HG03159 (cell line): ENCODE results near the gene CLEC18B.
"Not testable (repeated sequence)": the region's sequence is repeated elsewhere in the genome, so short reads cannot be mapped to it uniquely, and the experiment has no call there.

Source experiments
- ATAC-seq: cut with Tn5 transposase; IDR thresholded peaks from one replicate; pipeline ENCODE4 v1.9.1; 2021; ENCODE audit warnings: mild to moderate bottlenecking, moderate library complexity; ENCODE audit not compliant: unreplicated experiment

The CLEC18B gene

DNA sequence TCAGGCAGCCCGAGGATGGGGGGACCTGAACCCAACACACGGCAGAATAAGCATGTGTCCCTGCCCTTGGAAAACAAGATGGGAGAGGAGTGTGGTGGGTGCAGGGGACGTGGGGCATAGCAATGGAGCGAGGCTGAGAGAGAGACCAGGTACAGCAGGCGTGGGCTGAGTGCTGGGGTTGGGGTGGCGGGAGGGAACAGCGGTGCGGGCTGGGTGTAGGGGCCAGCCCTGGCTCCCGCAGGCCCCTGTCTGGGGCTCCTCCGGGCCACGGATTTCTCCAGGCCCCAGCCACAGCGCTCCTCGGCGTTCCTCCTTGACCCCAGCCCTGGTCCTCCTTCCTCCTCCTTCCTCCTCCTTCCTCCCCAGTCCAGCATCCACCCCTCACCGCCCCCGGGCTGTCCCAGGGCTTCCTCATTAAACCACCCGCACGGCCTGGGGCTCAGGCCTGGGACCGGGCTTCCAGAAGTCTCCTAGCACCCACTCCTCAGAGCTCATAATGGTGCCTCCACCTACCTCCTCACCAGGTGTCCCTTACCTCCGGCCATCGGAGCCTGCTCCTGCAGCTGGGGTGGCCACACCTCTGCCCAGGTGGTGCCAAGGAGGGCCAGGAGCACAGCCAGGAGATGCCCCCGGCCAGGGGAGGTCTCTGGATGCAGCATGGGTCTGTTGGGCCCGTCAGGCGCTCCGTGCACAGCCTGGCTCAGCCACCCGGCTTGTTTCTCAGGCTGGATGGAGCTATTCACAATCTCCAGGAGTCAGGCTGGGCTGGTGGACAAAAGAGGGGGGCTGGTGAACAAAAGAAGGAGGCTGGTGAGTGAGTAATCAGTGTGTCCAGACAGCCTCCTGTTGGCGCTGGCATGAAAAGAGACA lies at the start of gene CLEC18B:
TSS of gene CLEC18B (minus strand) at position 867 of the 870 bp plus-strand sequence. CDS start at position 659, 208 bp downstream.
- not testable (repeated sequence) for ATAC-seq

DNA sequence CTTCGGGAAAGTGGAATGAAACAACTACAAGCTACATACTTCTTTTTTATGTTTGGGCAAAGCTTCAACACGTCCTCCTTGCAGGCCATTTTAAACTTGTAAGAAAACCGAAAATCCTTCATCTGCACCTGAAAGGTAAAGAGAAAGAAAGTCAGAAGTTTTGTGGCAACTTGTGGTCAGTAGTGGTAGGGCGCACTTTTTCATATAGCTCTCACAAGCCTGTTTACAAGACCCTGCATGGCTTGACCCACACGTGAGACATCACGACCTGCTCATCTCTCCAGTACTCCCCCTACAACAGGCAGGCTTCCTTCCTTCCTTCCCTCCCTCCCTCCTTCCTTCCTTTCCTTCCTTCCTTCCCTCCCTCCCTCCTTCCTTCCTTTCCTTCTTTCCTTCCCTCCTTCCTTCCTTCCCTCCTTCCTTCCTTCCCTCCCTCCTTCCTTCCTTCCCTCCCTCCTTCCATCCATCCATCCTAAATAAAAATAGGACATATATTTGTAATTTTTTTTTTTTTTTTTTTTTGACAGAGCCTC lies 48.7 kb upstream of the CLEC18B start:
- no peak for ATAC-seq

DNA sequence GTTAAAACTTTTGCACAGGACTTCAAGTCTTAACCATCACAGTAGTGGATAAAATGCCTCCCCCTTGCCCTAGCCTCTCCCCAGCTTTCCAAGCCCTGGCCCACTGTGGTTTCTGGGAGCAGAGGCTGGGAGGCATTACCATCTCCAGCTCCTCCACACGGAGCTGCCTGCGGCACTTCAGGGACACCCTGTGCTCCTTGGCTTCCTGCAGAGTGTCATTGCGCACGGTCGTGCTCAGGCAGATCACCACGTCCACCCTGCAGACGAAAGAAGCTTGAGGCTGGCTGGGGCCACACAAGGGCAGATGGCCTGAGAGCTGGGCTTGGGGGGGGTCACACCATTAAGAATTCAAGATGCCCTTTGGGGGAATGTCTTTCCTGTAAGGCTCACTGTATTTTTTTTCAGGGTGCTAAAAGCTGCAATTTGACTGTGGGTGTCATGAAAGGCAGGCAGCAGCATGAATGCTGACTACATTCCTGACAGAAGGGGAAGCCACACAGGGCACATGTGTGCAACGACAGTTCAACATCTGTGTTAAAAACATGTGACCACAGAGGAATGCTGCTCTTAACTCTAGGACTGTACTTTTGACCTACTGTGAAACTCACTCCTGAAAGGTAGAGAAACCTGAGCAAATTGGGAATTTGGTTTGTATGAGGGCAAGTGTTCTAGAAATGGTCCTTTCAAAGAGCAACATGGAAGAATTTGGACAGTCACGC lies 47.7 kb upstream of the CLEC18B start:
- ATAC-seq = no peak

DNA sequence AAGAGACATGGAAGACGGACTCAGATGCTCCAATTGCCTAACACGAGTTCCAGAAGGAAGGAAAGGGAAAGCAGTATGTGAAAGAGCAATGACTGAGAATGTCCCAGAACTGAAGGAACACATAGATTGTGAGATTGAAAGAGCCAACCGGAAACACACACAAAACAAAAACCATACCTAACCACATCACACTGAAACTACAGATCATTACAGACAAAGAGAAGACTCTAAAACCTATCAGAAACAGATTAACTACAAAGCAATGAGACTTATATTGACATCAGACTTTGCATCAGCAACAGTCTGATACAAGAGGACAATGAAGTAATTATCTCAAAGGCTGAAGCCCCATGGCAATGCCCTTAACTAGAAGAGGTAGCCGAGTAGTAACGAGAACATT lies 45.6 kb upstream of the CLEC18B start:
- no peak for ATAC-seq

DNA sequence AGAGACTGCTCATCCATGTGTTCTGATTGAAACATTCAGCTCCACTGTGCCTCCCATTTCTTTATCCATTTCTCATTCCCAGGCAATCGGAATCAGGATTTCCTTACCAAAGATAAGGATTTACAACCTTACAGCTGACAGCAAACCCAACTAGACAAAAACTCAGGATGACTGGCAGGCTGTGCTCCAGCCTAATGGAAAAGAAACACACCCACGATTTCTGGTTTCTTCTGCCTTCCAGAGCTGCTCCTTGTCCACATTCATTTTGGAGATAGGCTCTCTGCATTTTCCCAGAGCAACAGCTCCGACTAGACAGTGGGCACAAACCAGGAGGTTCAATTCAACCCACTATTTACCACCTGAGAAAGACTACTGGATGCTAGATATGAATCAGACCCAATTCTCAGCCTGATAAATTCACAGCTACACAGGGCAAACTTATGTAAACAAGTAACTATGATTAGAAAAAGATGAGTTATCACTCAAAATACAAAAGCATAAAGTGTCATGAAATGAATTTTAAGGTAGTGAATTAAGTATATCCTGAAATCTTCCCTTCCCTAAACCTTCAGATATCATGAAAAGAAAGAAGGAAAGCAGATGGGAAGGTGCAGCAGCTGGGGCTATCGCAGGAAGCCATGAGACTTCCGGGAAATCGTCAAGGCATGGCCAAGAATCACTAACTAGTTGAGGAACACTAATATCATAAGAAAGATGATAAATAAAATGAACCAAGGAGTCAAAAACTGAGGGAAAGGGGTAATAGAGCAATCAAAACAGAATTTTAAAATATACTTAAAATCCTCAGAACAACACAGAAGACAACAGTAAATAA lies 44.8 kb upstream of the CLEC18B start:
- ATAC-seq = no peak

DNA sequence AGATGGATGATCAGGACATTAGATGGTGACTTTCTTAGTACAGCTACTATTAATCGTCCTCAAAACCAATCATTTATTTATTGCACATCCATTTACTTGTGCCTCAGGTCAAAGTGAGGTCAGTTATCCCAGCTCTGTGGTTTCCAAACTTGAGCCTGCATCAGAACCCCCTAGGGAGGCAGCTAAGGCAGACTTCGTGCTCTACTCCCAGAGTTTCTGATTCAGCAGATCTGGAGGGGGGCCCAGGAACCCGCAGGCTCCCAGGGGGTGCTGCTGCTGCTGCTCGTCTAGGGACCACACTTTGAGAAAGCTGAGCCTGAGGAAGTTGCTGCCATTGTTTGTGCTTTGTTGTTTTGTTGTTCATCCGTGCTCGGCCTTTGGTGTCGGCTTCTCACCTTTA lies 44.0 kb upstream of the CLEC18B start:
- no peak for ATAC-seq

DNA sequence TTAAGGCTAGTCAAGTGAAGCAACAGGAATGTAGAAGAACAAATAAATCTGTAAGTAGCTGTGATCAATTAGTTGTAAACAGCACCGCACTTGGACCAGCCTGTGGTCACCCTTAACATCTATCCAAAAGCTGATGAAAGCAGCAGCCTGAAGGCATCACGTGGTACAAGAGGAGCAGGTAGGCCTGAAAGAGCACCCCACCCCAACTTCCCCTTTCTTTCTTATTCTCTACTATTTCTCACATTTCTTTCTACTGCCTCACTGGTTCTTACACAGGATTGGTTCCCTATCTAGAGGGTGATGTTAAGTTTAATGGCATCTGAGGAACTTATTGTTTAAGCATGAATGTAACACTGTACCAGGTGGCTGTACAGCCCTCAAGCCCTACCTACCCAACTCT lies 42.6 kb upstream of the CLEC18B start:
- ATAC-seq = peak; percentile 60

DNA sequence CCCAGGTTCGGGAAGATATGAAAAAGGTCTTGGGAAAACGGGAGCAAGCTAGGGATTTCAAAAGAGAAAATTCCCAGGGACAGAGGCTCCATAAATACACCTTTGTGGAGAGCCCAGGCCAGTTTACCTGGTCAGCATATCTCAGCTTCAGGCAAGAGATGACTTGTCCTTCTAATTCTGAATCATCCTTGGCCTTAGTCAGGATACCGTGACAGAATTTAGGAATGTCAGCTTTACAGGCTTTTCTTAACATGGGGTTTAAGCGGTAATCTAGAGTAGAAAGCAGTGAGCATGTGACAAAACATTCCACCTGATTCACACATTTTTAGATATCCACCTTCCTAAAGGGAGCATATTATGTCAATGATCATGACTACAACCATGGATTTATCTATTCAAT lies 41.1 kb upstream of the CLEC18B start:
- ATAC-seq = no peak

DNA sequence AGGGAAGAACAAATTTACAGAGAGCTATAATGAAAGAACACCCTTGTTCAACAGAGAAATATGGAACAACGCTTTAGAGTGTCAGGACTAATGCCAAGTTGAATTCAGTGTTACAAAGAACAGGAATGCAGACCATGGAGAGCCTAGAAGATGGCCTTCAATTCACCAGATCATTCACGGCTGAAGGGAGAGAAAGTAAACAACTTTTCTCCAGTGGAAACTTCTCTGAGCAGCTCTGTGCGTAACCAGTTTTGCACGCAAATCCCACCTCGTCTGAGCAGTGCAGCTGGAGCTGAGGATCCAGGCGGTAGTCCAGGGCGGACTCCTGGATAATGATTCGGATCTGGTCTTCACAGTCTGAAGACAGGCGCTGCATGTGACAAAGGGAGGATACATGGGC lies 40.5 kb upstream of the CLEC18B start:
- ATAC-seq = no peak

DNA sequence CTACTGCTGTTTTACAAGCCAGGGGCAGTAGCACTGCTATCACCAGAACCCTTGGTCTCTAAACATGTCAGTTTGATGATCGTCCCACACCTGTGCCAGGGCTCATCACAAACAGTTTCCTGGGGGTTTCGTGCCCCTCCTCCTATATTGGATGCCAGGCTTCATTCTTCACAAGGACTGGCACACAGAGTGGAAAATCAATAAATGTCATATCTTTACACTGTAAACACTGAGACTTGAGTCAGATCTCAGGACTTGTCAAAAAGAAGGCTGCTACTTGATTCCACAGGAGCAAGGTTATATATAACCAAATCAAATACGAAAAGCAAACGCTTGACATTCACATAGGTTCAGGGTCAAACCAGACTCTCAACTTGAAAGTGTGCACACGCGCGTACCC lies 39.3 kb upstream of the CLEC18B start:
- ATAC-seq = no peak

DNA sequence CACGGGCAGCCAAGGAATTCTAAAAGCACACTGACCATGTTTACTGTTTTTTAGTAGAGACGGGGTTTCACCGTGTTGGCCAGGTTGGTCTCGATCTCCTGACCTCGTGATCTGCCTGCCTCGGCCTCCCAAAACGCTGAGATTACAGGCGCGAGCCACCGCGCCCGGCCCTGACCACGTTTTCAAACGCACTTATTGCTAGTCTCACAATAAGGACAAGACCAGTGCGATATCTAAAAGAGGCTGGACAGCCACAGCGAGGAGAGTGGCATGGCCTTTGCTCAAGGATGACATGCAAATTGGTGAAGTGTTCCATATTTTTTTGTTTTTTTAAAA lies 35.0 kb upstream of the CLEC18B start:
- no peak for ATAC-seq

DNA sequence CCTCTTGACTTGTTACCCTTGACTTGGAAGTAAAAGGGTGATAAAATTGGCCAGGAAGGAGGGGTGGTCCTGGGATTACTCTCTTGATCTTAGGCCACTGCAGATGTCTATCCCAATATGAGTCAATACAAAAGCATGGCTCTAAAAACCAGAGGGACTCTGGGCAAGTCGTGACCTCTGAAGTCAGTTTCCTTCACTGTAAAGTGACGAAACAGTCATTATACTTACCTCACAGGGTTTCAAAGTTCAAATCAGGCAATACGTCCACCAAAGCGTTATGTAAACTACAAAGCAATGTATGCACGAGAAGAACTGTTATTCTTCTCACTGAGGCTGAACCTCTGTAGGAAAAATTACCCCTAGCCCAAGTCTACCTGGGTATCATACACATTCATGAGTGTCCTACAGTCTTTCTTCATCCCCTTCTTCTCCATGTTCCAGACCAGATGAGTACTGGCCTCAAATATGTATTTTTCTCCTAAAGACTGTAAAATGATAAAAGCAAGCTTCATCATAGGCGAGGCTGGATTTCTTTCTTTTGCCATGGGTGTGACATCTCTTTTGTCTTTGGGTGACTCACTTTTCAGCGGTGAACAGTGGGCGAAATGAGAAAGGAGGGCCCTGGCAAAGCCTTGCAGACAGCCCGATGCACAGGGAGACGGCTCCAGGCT lies 34.5 kb upstream of the CLEC18B start:
- ATAC-seq = no peak

DNA sequence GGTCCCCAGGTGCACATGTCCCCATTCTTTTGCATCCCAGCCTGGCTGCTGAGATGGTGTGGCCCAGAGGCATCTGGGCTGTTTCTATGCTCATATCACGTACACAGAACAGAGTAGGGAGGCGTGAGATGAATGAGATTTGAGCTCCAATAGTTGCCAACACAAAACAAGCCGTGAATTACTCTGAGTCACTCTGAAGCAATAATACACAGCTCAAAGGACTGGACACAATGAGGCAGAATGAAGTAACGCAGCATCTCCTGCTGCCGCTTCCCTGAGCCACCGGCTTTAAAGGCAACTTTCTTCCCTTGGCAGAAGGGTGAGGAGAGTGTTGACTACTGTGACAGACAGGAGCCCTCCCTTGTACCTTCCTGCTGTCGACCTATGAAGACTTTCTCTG lies 33.9 kb upstream of the CLEC18B start:
- no peak for ATAC-seq

DNA sequence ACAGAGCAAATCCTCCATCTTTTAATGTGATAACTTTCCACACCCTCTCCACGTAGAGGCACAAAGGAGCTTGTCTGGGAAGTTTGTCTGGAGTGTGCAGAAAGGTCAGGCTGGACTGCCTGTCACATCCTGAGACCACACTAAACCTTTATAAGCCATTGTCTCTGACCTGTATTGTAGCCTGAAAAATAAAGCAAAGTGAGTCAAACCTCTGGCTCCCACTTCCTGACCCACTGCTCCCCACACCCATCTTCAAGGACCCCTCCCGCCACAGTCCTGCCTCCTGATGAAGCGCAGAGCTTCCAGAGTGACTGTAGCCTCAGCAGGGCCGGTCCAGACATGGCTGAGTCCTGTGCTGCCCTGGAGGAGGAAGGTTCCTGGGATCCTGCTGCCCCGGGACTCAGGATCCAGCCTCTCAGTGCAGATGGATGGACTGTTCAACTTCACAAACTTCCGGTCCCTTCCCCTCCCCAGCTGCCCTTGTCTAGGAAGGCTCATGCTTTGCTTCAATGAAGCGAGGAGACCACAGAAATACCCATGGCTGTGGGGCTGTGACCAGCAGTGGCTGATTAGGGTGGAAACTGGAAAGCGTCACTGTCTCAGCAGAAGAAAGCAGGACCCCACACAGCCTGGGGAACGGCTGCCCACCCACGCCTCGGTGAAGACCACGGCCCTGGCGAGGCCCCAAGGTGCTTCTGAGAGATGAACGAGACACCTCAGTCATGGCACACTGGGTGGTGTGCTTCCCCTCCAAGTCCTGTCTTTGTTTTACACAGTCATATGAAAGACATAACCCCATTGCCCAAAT lies 30.9 kb upstream of the CLEC18B start:
- ATAC-seq = peak; percentile 88

DNA sequence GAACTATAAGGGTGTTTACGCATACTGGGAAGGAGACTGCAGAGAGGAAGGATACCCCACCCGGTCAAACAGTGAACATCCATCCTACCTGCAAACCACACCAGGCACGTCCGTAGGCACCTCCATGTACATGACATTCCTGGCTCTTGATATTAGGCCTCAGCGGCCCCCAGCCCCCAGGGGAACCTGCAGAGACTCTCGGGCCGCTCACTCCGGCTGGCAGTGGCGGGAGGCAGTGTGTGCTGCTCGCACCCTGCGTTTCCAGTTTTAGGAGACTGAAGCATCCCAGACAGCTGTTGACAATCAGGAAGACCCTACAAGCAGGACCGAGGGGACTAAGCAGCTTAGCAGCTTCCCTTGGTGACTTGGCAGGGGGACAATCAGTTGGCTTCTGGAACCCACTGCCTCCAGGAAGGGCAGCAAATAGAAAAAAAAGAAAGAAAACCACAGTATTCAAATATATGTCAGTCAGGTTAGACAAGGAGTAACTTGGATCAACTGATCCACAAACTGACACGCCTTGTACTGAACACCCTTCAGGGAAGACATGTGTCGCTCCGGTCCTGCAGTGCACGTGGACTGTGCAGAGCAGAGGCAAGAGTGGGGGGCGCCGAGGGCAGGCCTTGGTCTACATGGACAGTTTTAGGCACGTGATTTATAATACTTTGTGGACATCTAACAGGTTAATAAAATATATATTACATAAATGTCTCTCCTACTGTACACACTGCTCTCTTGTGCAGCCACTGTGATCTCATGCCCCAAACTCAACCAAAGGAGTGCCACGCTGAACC lies 29.9 kb upstream of the CLEC18B start:
- ATAC-seq = no peak

DNA sequence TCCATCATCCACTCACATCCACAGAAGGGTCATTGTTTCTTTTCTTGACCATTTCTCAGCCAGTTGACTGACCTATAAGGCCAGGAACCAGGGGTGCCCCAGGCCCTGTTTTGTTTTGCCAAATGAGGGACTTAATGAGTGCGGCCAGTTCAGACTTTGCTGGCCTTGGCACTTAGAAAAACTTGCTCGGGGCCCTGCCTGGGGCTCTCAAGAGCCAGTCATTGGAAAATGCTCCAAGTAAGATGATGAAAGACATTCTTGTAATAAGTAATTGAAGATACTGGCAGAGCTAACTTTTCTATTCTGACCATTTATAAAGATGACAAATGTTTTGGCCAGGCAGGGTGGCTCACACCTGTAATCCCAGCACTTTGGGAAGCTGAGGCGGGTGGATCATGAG lies 29.0 kb upstream of the CLEC18B start:
- no peak for ATAC-seq

DNA sequence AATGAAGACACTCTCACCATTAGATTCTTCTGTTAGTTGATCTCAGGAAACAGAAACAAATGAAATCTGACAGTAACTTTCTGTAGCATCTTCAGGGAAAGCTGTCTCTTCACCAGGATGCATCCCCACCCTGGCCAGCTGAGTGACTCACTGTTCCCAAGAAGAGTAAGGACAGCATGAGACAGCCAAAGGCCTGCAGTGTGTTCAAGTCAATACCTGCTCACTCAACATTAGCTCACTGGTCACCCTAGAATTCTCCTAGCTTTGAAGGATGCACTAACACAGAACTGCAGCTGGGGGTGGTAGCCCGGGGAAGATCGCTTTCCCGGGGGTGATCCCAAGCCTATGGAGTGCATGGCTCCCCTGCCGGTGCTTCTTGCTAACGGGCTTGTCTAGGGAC lies 28.2 kb upstream of the CLEC18B start:
- ATAC-seq = no peak

DNA sequence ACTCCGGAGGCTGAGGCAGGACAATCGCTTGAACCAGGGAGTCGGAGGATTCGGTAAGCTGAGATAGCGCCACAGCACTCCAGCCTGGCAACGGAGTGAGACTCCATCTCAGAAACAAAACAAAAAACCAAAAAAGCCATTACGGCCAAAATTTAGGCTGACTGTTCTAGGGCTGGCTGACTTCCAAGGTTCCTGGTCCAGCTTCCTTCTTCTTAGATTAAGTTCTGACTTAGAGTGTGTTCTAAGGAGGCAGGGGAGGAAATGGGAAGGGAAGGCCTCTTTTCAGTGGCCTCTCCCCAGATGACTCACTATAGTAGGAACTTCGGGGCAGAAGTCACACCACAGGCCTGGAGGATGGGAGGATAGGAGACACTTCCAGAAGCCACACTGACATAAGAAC lies 27.7 kb upstream of the CLEC18B start:
- ATAC-seq = no peak

DNA sequence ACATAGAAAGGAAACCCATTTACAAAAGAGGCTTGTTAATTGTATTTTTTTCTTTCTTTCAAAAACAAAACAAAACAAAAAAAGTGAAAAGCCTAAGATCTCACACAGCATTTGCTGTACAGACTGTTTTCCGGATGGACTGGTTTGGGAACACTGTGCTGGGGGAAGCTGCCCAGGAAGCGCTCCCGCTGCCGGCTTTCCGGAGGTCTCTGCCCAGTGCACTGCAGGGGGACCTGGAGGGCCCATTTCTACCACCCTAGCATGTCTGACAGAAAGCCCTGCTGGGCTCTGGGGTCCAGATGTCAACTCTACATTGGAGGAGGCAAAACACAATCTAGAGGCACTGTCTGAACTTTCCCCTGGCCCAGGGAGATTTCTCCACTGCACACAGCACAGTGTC lies 26.3 kb upstream of the CLEC18B start:
- no peak for ATAC-seq
